GM19463 (cell line): Measurements from ENCODE around the gene SH3RF2.

Experiments used
- ATAC-seq: cut with Tn5 transposase; IDR thresholded peaks from one replicate; pipeline ENCODE4 v1.9.1; 2021; ENCODE audit warnings: mild to moderate bottlenecking, moderate library complexity; ENCODE audit not compliant: unreplicated experiment

Gene SH3RF2

GRCh38 chr5:146032911-146033310 lies 96.5 kb downstream of the SH3RF2 start:
- ATAC-seq = no peak

- no peak for ATAC-seq
Measured at GRCh38 chr5:146034127-146034526, 97.7 kb downstream of the SH3RF2 start.

- ATAC-seq = no peak
Measured at GRCh38 chr5:146034605-146035004, 98.2 kb downstream of the SH3RF2 start.

GRCh38 chr5:146039420-146039819 lies 103.0 kb downstream of the SH3RF2 start:
- ATAC-seq = no peak

- ATAC-seq = no peak
Measured at GRCh38 chr5:146040527-146040926, 104.1 kb downstream of the SH3RF2 start.

- ATAC-seq = peak; percentile 73
Measured at GRCh38 chr5:146041180-146041789, 104.9 kb downstream of the SH3RF2 start.

- no peak for ATAC-seq
Measured at GRCh38 chr5:146042628-146043279, 106.4 kb downstream of the SH3RF2 start.

- ATAC-seq = no peak
Measured at GRCh38 chr5:146043722-146044121, 107.3 kb downstream of the SH3RF2 start.

GRCh38 chr5:146047396-146047795 lies 111.0 kb downstream of the SH3RF2 start:
- no peak for ATAC-seq

- ATAC-seq = no peak
Measured at GRCh38 chr5:146048994-146049703, 112.8 kb downstream of the SH3RF2 start.

GRCh38 chr5:146049704-146050026 lies 113.3 kb downstream of the SH3RF2 start:
- ATAC-seq = no peak

GRCh38 chr5:146050086-146050485 lies 113.7 kb downstream of the SH3RF2 start:
- no peak for ATAC-seq

GRCh38 chr5:146051678-146052077 lies 115.3 kb downstream of the SH3RF2 start:
- no peak for ATAC-seq

- ATAC-seq = no peak
Measured at GRCh38 chr5:146052780-146053179, 116.4 kb downstream of the SH3RF2 start.

GRCh38 chr5:146055432-146055831 lies 119.1 kb downstream of the SH3RF2 start:
- ATAC-seq = no peak

GRCh38 chr5:146059460-146060220 lies 123.3 kb downstream of the SH3RF2 start:
- ATAC-seq = no peak

- ATAC-seq = no peak
Measured at GRCh38 chr5:146060221-146060585, 123.8 kb downstream of the SH3RF2 start.

- no peak for ATAC-seq
Measured at GRCh38 chr5:146066968-146067367, 130.6 kb downstream of the SH3RF2 start.

- ATAC-seq = no peak
Measured at GRCh38 chr5:146068206-146068605, 131.8 kb downstream of the SH3RF2 start.

- peak; percentile 43 for ATAC-seq
Measured at GRCh38 chr5:146068977-146069779, 132.8 kb downstream of the SH3RF2 start.

- peak; percentile 25 for ATAC-seq
Measured at GRCh38 chr5:146069780-146070099, 133.4 kb downstream of the SH3RF2 start.
